ENCODE results near the gene RNF223.

DNA sequence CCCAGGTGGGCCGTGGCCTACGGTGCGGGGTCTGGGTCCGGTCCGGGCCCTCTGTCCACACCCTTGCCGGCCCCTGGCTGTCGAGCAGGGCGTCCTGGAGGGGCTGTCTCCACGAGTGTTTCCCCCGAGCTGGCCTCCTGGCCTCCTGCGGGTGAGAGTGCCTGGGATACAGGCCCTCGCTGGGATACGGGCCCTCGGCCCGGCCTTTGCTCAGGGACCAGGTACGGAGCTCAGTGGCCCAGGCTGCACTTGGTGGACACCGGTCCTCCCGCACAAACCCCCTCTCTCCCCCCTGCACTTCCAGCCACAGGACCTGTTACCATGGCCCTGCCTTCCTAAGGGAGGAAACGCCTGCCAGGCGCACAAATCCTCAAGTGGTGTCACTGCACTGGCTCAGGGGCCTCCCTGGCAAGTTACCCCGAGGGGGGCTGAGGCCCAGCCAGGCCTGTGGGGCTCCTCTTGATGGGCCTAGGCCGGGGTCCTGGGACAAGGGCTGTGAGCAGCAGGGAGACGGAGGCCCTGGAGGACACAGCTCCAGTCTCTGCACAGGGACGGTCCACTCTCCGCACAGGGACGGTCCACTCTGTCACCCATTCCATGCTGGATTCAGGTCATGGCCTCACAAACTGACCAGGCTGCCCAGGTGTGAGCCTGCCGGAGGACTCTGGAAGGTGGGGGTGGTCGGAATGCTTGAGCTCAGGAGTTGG lies 18.2 kb upstream of the RNF223 start:
- no peak for TF ChIP-seq POLR2A (IDR thresholded peaks at IDR 0.05)
- no peak for TF ChIP-seq CTCF (IDR thresholded peaks at IDR 0.05)
